HG03025 (cell line): ENCODE results near the gene SEZ6L.

Experiments used
- ATAC-seq: cut with Tn5 transposase; IDR thresholded peaks from one replicate; pipeline ENCODE4 v1.9.1; 2021; ENCODE audit warnings: mild to moderate bottlenecking, moderate library complexity; ENCODE audit not compliant: unreplicated experiment, low FRiP score

SEZ6L gene

GRCh38 chr22:26236991-26237390, 67.7 kb downstream of the SEZ6L start:
- no peak for ATAC-seq

- ATAC-seq, result no peak
These were observed 69.3 kb downstream of the SEZ6L start for GRCh38 chr22:26238596-26238995.

- no peak for ATAC-seq
These were observed 70.3 kb downstream of the SEZ6L start for GRCh38 chr22:26239581-26239980.

GRCh38 chr22:26241361-26241760, 72.1 kb downstream of the SEZ6L start:
- ATAC-seq, result no peak

- ATAC-seq, result no peak
These were observed 75.7 kb downstream of the SEZ6L start for GRCh38 chr22:26245001-26245400.

GRCh38 chr22:26246552-26246951, 77.3 kb downstream of the SEZ6L start:
- no peak for ATAC-seq

- ATAC-seq, result no peak
These were observed 82.6 kb downstream of the SEZ6L start for GRCh38 chr22:26251869-26252268.

GRCh38 chr22:26259510-26259909, 90.2 kb downstream of the SEZ6L start:
- no peak for ATAC-seq

- no peak for ATAC-seq
These were observed 94.9 kb downstream of the SEZ6L start for GRCh38 chr22:26264162-26264561.

GRCh38 chr22:26265281-26265680, 96.0 kb downstream of the SEZ6L start:
- no peak for ATAC-seq

GRCh38 chr22:26265909-26266308, 96.6 kb downstream of the SEZ6L start:
- no peak for ATAC-seq

GRCh38 chr22:26267856-26268255, 98.6 kb downstream of the SEZ6L start:
- ATAC-seq, result no peak

- ATAC-seq, result no peak
These were observed 100.3 kb downstream of the SEZ6L start for GRCh38 chr22:26269572-26269971.

- no peak for ATAC-seq
These were observed 102.2 kb downstream of the SEZ6L start for GRCh38 chr22:26271427-26271826.

GRCh38 chr22:26273011-26273675, 103.9 kb downstream of the SEZ6L start:
- ATAC-seq, result no peak

GRCh38 chr22:26276529-26277160, 107.4 kb downstream of the SEZ6L start:
- ATAC-seq, result no peak

GRCh38 chr22:26281941-26282340, 112.7 kb downstream of the SEZ6L start:
- ATAC-seq, result no peak

- ATAC-seq, result no peak
These were observed 114.1 kb downstream of the SEZ6L start for GRCh38 chr22:26283330-26283729.

GRCh38 chr22:26285632-26286031, 116.4 kb downstream of the SEZ6L start:
- ATAC-seq, result no peak

- ATAC-seq, result no peak
These were observed 117.0 kb downstream of the SEZ6L start for GRCh38 chr22:26286091-26286820.

- ATAC-seq, result no peak
These were observed 118.3 kb downstream of the SEZ6L start for GRCh38 chr22:26287382-26288225.
